ENCODE results near the gene REN.

GRCh38 chr1:204128464-204128963, 37.6 kb downstream of the REN start:
- TF ChIP-seq CTCF (conservative IDR thresholded peaks at IDR 0.05 in 1 of 2, IDR thresholded peaks at IDR 0.05 in 1 of 2; ENCODE audit: extremely low read depth in 1 of 2, insufficient read depth in 1 of 2, low read depth in 1 of 2, low read length in 2 of 2), result no peak
- TF ChIP-seq EZH2 (IDR thresholded peaks at IDR 0.05; ENCODE audit: borderline replicate concordance, low read length), result no peak

Data from mammary epithelial cell (primary cell).